ENCODE results near the gene TMEM123. TPM values are rescaled to one million over a fixed set of nuclear protein-coding genes. Genes with fewer than 3 reads are reported as not detected.

Gene TMEM123
- total and polyA plus RNA-seq, 10 of the 15 experiments (the other 5 are each of a cell fraction or from before 2014, with no cell fraction given) = 35.1 to 667 (median 123) TPM

DNA sequence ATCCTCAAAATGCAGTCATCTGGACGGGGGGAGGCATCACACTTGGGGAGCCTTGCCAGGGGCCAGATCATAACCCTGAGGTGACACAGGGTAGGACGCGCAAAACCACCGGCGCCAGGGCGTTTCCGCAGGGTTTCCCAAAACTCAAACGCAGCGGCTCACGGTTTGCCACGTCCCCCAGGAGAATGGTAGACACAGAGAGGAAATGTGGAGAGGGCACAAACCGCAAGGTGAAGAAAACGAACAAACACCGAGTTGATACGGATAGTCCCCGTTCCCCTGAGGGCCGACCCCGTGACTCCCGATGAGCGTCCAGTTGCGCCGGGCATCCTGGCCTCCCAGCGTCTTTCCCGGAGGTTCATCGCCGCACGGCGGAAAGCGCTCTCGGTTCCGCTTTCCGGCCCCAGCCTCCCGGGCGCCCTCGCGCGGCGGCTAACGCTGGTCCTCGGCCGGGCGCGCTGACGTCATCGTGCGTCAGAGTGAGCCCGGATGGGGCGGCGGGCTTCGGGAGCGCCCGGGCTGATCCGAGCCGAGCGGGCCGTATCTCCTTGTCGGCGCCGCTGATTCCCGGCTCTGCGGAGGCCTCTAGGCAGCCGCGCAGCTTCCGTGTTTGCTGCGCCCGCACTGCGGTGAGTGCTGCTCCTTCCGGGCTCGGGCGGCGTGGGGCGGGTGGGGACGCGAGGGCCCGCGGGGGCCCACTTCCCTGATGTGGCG, 105.7 kb downstream of the TMEM123 start, which contains the start of gene BIRC2 (continued):
- peak; percentile 66; the same call in 1 of the 2 replicates for TF ChIP-seq CHD2 (IDR thresholded peaks at IDR 0.05; ENCODE audit: borderline replicate concordance, low read depth, low read length)
- TF ChIP-seq, protein P1, sequence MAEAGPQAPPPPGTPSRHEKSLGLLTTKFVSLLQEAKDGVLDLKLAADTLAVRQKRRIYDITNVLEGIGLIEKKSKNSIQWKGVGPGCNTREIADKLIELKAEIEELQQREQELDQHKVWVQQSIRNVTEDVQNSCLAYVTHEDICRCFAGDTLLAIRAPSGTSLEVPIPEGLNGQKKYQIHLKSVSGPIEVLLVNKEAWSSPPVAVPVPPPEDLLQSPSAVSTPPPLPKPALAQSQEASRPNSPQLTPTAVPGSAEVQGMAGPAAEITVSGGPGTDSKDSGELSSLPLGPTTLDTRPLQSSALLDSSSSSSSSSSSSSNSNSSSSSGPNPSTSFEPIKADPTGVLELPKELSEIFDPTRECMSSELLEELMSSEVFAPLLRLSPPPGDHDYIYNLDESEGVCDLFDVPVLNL (IDR thresholded peaks at IDR 0.05; ENCODE audit: low read depth, low read length) = no peak
- TF ChIP-seq RELA (IDR thresholded peaks at IDR 0.05; ENCODE audit: borderline replicate concordance, partially characterized antibody) = peak; percentile 85
- TF ChIP-seq, protein P2, sequence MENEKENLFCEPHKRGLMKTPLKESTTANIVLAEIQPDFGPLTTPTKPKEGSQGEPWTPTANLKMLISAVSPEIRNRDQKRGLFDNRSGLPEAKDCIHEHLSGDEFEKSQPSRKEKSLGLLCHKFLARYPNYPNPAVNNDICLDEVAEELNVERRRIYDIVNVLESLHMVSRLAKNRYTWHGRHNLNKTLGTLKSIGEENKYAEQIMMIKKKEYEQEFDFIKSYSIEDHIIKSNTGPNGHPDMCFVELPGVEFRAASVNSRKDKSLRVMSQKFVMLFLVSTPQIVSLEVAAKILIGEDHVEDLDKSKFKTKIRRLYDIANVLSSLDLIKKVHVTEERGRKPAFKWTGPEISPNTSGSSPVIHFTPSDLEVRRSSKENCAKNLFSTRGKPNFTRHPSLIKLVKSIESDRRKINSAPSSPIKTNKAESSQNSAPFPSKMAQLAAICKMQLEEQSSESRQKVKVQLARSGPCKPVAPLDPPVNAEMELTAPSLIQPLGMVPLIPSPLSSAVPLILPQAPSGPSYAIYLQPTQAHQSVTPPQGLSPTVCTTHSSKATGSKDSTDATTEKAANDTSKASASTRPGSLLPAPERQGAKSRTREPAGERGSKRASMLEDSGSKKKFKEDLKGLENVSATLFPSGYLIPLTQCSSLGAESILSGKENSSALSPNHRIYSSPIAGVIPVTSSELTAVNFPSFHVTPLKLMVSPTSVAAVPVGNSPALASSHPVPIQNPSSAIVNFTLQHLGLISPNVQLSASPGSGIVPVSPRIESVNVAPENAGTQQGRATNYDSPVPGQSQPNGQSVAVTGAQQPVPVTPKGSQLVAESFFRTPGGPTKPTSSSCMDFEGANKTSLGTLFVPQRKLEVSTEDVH (IDR thresholded peaks at IDR 0.05; ENCODE audit: low read depth, partially characterized antibody) = peak; percentile 69
- TF ChIP-seq ZNF384 (IDR thresholded peaks at IDR 0.05; ENCODE audit: borderline replicate concordance, low read depth, low read length) = no peak
- TF ChIP-seq, protein P3, sequence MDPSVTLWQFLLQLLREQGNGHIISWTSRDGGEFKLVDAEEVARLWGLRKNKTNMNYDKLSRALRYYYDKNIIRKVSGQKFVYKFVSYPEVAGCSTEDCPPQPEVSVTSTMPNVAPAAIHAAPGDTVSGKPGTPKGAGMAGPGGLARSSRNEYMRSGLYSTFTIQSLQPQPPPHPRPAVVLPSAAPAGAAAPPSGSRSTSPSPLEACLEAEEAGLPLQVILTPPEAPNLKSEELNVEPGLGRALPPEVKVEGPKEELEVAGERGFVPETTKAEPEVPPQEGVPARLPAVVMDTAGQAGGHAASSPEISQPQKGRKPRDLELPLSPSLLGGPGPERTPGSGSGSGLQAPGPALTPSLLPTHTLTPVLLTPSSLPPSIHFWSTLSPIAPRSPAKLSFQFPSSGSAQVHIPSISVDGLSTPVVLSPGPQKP (IDR thresholded peaks at IDR 0.05; ENCODE audit: low read depth, low read length) = no peak
- no peak; the same call in 1 of the 2 replicates for TF ChIP-seq RAD21 (IDR thresholded peaks at IDR 0.05; ENCODE audit: insufficient read depth, low read depth, low read length)
- no peak for TF ChIP-seq RBBP5 (conservative IDR thresholded peaks at IDR 0.05)
- TF ChIP-seq, protein P4, sequence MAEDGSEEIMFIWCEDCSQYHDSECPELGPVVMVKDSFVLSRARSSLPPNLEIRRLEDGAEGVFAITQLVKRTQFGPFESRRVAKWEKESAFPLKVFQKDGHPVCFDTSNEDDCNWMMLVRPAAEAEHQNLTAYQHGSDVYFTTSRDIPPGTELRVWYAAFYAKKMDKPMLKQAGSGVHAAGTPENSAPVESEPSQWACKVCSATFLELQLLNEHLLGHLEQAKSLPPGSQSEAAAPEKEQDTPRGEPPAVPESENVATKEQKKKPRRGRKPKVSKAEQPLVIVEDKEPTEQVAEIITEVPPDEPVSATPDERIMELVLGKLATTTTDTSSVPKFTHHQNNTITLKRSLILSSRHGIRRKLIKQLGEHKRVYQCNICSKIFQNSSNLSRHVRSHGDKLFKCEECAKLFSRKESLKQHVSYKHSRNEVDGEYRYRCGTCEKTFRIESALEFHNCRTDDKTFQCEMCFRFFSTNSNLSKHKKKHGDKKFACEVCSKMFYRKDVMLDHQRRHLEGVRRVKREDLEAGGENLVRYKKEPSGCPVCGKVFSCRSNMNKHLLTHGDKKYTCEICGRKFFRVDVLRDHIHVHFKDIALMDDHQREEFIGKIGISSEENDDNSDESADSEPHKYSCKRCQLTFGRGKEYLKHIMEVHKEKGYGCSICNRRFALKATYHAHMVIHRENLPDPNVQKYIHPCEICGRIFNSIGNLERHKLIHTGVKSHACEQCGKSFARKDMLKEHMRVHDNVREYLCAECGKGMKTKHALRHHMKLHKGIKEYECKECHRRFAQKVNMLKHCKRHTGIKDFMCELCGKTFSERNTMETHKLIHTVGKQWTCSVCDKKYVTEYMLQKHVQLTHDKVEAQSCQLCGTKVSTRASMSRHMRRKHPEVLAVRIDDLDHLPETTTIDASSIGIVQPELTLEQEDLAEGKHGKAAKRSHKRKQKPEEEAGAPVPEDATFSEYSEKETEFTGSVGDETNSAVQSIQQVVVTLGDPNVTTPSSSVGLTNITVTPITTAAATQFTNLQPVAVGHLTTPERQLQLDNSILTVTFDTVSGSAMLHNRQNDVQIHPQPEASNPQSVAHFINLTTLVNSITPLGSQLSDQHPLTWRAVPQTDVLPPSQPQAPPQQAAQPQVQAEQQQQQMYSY (CRISPR knock-in tag; IDR thresholded peaks at IDR 0.05) = no peak; the same call in 1 of the 2 replicates
- TF ChIP-seq, protein P5, sequence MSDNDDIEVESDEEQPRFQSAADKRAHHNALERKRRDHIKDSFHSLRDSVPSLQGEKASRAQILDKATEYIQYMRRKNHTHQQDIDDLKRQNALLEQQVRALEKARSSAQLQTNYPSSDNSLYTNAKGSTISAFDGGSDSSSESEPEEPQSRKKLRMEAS (IDR thresholded peaks at IDR 0.05; ENCODE audit: low read depth, low read length) = no peak
- TF ChIP-seq NFXL1 (IDR thresholded peaks at IDR 0.05; ENCODE audit: borderline replicate concordance) = no peak
- TF ChIP-seq, protein P6, sequence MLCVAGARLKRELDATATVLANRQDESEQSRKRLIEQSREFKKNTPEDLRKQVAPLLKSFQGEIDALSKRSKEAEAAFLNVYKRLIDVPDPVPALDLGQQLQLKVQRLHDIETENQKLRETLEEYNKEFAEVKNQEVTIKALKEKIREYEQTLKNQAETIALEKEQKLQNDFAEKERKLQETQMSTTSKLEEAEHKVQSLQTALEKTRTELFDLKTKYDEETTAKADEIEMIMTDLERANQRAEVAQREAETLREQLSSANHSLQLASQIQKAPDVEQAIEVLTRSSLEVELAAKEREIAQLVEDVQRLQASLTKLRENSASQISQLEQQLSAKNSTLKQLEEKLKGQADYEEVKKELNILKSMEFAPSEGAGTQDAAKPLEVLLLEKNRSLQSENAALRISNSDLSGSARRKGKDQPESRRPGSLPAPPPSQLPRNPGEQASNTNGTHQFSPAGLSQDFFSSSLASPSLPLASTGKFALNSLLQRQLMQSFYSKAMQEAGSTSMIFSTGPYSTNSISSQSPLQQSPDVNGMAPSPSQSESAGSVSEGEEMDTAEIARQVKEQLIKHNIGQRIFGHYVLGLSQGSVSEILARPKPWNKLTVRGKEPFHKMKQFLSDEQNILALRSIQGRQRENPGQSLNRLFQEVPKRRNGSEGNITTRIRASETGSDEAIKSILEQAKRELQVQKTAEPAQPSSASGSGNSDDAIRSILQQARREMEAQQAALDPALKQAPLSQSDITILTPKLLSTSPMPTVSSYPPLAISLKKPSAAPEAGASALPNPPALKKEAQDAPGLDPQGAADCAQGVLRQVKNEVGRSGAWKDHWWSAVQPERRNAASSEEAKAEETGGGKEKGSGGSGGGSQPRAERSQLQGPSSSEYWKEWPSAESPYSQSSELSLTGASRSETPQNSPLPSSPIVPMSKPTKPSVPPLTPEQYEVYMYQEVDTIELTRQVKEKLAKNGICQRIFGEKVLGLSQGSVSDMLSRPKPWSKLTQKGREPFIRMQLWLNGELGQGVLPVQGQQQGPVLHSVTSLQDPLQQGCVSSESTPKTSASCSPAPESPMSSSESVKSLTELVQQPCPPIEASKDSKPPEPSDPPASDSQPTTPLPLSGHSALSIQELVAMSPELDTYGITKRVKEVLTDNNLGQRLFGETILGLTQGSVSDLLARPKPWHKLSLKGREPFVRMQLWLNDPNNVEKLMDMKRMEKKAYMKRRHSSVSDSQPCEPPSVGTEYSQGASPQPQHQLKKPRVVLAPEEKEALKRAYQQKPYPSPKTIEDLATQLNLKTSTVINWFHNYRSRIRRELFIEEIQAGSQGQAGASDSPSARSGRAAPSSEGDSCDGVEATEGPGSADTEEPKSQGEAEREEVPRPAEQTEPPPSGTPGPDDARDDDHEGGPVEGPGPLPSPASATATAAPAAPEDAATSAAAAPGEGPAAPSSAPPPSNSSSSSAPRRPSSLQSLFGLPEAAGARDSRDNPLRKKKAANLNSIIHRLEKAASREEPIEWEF (IDR thresholded peaks at IDR 0.05; ENCODE audit: insufficient replicate concordance, low read depth, low read length) = peak; percentile 74

Measured in GM12878 (cell line).